NOMO-1 (cell line): ENCODE results near the gene ID2.

Source experiments
- DNase-seq, 2 experiments: peaks; one replicate each; lab custom pipeline; 2025; ENCODE audit not compliant: unreplicated experiment in 2 of 2; lab: John Stamatoyannopoulos, UW

The ID2 gene

GRCh38 chr2:8681786-8682692, at the start of gene ID2:
Gene ID2, plus strand, starts transcription at chr2:8682056. Its CDS starts 110 bp downstream, at chr2:8682166.
- DNase-seq = peak; percentile 95 to 98

GRCh38 chr2:8632755-8633154, 49.1 kb upstream of the ID2 start:
- DNase-seq = no peak

- no peak for DNase-seq
These were observed 48.6 kb upstream of the ID2 start for GRCh38 chr2:8633186-8633734.

- DNase-seq = no peak
These were observed 48.0 kb upstream of the ID2 start for GRCh38 chr2:8633735-8634313.

- DNase-seq = no peak
These were observed 47.2 kb upstream of the ID2 start for GRCh38 chr2:8634466-8635172.

GRCh38 chr2:8636041-8636491, 45.8 kb upstream of the ID2 start:
- no peak for DNase-seq

GRCh38 chr2:8636721-8637636, 44.9 kb upstream of the ID2 start:
- no peak for DNase-seq

- DNase-seq = no peak
These were observed 43.5 kb upstream of the ID2 start for GRCh38 chr2:8638327-8638726.

- DNase-seq = no peak
These were observed 42.7 kb upstream of the ID2 start for GRCh38 chr2:8639122-8639635.

GRCh38 chr2:8640498-8640897, 41.4 kb upstream of the ID2 start:
- no peak for DNase-seq

GRCh38 chr2:8641301-8641965, 40.4 kb upstream of the ID2 start:
- DNase-seq = no peak

- no peak for DNase-seq
These were observed 39.3 kb upstream of the ID2 start for GRCh38 chr2:8642366-8643068.

- DNase-seq = no peak
These were observed 38.4 kb upstream of the ID2 start for GRCh38 chr2:8643250-8643995.

- no peak for DNase-seq
These were observed 37.9 kb upstream of the ID2 start for GRCh38 chr2:8643996-8644356.

GRCh38 chr2:8644605-8645175, 37.2 kb upstream of the ID2 start:
- peak; percentile 86 to 91 for DNase-seq

- no peak for DNase-seq
These were observed 36.6 kb upstream of the ID2 start for GRCh38 chr2:8645176-8645831.

GRCh38 chr2:8646731-8647461, 35.0 kb upstream of the ID2 start:
- no peak for DNase-seq
